Mesothelial cell of epicardium (in vitro differentiated cells): ENCODE results near the gene POLR2J2. TPM values are rescaled to one million over a fixed set of nuclear protein-coding genes. Genes with fewer than 3 reads are reported as not detected.
A peak's percentile ranks its signal among the peaks of the same experiment; 100 is the strongest.
"Not testable (repeated sequence)": the region's sequence is repeated elsewhere in the genome, so short reads cannot be mapped to it uniquely, and the experiment has no call there.

ENCODE experiments used
- DNase-seq, 2 experiments: peaks; one replicate each; pipeline ENCODE4 v3.0.0; 2021; ENCODE audit warnings: low spot score in 2 of 2; ENCODE audit not compliant: unreplicated experiment in 2 of 2
- H3K27ac Mint-ChIP-seq: 2 replicates; pipeline ENCODE4 v1.8.0; 2021; ENCODE audit warnings: mixed read lengths
- H3K27me3 Mint-ChIP-seq: 2 replicates; pipeline ENCODE4 v1.8.0; 2021; ENCODE audit warnings: low read depth, mixed read lengths
- H3K36me3 Mint-ChIP-seq: 2 replicates; pipeline ENCODE4 v1.8.0; 2021; ENCODE audit warnings: mixed read lengths
- H3K4me1 Mint-ChIP-seq: 2 replicates; pipeline ENCODE4 v1.8.0; 2021; ENCODE audit warnings: mixed read lengths
- H3K4me3 Mint-ChIP-seq: 2 replicates; pipeline ENCODE4 v1.8.0; 2021; ENCODE audit warnings: mild to moderate bottlenecking, moderate library complexity, mixed read lengths
- H3K9me3 Mint-ChIP-seq: 2 replicates; pipeline ENCODE4 v1.8.0; 2021; ENCODE audit warnings: mixed read lengths
- total RNA-seq: library from RNA; stranded (reverse); gene quantifications from 3 replicates; pipeline ENCODE4 v1.2.1, GENCODE V29; 2021

Gene POLR2J2
- total RNA-seq, 1 donor from 2014 or later: 10.3 TPM

GRCh38 chr7:102638848-102639247 lies 32.6 kb downstream of the POLR2J2 start:
- H3K4me3 Mint-ChIP-seq, H3K9me3 Mint-ChIP-seq, DNase-seq, H3K4me1 Mint-ChIP-seq, H3K27me3 Mint-ChIP-seq, H3K36me3 Mint-ChIP-seq, H3K27ac Mint-ChIP-seq: not testable (repeated sequence)

DNA sequence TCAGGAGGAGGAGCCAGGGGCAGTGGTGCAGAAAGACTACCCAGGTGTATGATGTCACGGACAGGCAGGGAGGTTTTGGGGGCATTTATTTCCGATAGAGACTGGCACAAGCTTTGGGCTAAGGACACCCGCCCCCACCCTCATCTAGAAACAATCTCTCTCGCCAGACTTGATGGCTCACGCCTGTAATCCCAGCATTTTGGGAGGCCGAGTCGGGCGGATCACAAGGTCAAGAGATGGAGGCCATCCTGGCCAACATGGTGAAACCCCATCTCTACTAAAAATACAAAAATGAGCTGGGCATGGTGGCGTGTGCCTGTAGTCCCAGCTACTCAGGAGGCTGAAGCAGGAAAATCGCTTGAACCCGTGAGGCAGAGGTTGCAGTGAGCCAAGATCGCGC lies 34.5 kb downstream of the POLR2J2 start:
- H3K27ac Mint-ChIP-seq, H3K4me1 Mint-ChIP-seq, H3K27me3 Mint-ChIP-seq, H3K36me3 Mint-ChIP-seq, DNase-seq, H3K4me3 Mint-ChIP-seq, H3K9me3 Mint-ChIP-seq: not testable (repeated sequence)

DNA sequence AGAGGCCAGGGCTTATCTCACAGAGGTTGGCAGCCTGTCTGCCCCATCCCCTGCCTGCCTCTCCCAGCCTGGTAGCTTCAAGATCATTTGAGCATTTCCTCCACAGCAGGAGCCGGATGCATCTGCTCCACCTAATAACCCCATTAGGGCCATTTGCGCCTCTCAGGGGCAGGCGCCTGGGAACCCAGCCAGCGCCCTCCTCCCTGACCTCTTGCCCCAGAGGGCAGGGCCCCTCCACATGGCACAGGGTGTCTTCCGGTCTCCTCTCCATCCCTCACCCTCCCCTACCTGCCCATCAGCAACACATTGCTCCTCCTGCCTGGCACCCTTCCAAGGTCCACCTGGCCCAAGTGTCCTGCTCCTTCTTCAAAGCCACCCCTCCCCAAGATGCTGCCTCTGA lies 36.1 kb downstream of the POLR2J2 start:
- not testable (repeated sequence) for H3K36me3 Mint-ChIP-seq, DNase-seq, H3K9me3 Mint-ChIP-seq, H3K27me3 Mint-ChIP-seq, H3K4me3 Mint-ChIP-seq, H3K4me1 Mint-ChIP-seq, H3K27ac Mint-ChIP-seq

DNA sequence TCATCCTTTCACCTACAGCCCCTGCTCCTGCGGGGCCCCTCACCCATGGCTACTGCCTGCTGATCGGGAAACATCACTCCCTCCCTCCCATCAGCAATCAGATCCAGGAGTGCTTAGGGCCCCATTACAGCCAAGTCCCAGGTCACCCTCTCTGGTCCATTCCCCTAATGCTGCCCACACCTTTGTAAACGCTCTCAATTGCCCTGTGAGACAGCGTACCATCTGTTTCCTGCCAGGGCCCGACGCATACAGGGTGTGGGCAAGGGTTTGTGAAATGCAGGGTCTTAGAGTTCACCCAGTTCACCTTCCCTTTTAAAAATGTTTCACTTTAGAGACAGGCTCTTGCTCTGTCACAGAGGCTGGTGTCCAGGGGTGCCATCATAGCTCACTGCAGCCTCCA lies 37.2 kb downstream of the POLR2J2 start:
- not testable (repeated sequence) for H3K9me3 Mint-ChIP-seq, DNase-seq

GRCh38 chr7:102630622-102631021 lies 40.8 kb downstream of the POLR2J2 start:
- not testable (repeated sequence) for H3K27ac Mint-ChIP-seq, H3K4me3 Mint-ChIP-seq, H3K9me3 Mint-ChIP-seq, H3K36me3 Mint-ChIP-seq, H3K4me1 Mint-ChIP-seq, DNase-seq, H3K27me3 Mint-ChIP-seq

More for the DNA sequence above, 37.2 kb downstream of the POLR2J2 start:
- not testable (repeated sequence) for H3K27ac Mint-ChIP-seq, H3K36me3 Mint-ChIP-seq, H3K27me3 Mint-ChIP-seq, H3K4me3 Mint-ChIP-seq, H3K4me1 Mint-ChIP-seq

- H3K27ac Mint-ChIP-seq, H3K4me3 Mint-ChIP-seq, H3K9me3 Mint-ChIP-seq, H3K27me3 Mint-ChIP-seq, DNase-seq, H3K4me1 Mint-ChIP-seq, H3K36me3 Mint-ChIP-seq: not testable (repeated sequence)
These were observed 44.1 kb downstream of the POLR2J2 start for GRCh38 chr7:102627271-102627904.

- H3K27me3 Mint-ChIP-seq, H3K27ac Mint-ChIP-seq: not testable (repeated sequence)
These were observed 53.3 kb downstream of the POLR2J2 start for GRCh38 chr7:102618122-102618521.

DNA sequence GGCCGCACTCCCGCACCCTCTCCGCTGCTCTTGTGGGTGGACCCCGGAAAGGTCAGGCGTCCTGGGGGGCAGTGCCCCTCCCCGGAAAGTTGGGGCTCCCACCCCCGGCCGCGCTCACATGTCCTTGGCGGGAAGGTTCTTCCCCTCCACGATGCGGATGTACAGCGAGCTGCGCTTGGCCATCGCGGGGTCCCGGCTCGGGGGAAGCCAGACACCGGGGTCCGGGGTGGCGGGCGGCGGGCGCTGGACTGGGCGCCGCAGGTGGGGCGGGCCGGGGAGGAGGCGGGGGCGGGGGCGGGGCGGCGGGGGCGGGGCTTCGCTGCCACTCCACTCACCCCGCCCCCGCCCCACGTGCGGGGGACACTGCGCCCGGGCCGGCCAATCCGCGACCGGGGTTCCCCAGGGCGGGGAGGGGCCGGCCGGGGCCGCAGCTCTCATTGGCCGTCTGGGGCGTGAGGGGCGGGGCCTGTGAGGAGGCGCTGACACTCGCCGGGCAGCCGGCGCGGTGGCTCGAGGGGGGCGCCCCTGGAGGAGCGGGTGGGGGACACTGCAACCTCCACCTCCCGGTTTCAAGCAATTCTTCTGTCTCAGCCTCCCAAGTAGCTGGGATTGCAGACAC lies 54.8 kb downstream of the POLR2J2 start, which contains the start of gene RASA4:
TSS of gene RASA4 (minus strand) at position 250 of the 619 bp plus-strand sequence. CDS start at position 183, 67 bp downstream.
- H3K36me3 Mint-ChIP-seq, H3K27me3 Mint-ChIP-seq, H3K4me3 Mint-ChIP-seq, H3K4me1 Mint-ChIP-seq, H3K27ac Mint-ChIP-seq, H3K9me3 Mint-ChIP-seq: not testable (repeated sequence)
- DNase-seq: peak in 1 of 2 experiments; percentile 22

More at GRCh38 chr7:102618122-102618521, 53.3 kb downstream of the POLR2J2 start:
- not testable (repeated sequence) for H3K9me3 Mint-ChIP-seq, H3K36me3 Mint-ChIP-seq, DNase-seq, H3K4me1 Mint-ChIP-seq, H3K4me3 Mint-ChIP-seq

Other genes starting within 250 kb of the POLR2J2 start
- gene ORAI2, start 238.1 kb downstream of the POLR2J2 start, total RNA-seq: 27.3 to 27.9 TPM (median 27.5 TPM) in 3 replicates
- gene ALKBH4, start 206.8 kb downstream of the POLR2J2 start, total RNA-seq: 14.9 to 19.4 TPM (median 18.6 TPM) in 3 replicates
- gene LRWD1, start 206.7 kb downstream of the POLR2J2 start, total RNA-seq: 19.2 to 21.1 TPM (median 19.2 TPM) in 3 replicates
- gene POLR2J, start 192.7 kb downstream of the POLR2J2 start, total RNA-seq: 37.1 to 40.3 TPM (median 37.9 TPM) in 3 replicates
- gene RASA4B, start 153.9 kb downstream of the POLR2J2 start, total RNA-seq: 6.5 to 8.4 TPM (median 8.2 TPM) in 3 replicates
- gene UPK3BL2, start 128.0 kb downstream of the POLR2J2 start, total RNA-seq: 9.4 to 12.1 TPM (median 10.3 TPM) in 3 replicates
- gene SPDYE2, start 120.4 kb downstream of the POLR2J2 start, total RNA-seq: 0.13 TPM in 1 of 3 replicates, not detected in the others
- gene POLR2J3, start 99.1 kb downstream of the POLR2J2 start, total RNA-seq: 25.7 to 31.6 TPM (median 31.2 TPM) in 3 replicates
- 26.7 to 32.6 TPM (median 32.1 TPM) in 3 replicates for gene RASA4, start 54.9 kb downstream of the POLR2J2 start, total RNA-seq
- 18.3 to 26.8 TPM (median 26.6 TPM) in 3 replicates for gene UPK3BL1, start 28.9 kb downstream of the POLR2J2 start, total RNA-seq
- gene SPDYE2B, start 21.3 kb downstream of the POLR2J2 start, total RNA-seq: not detected in 3 replicates
- 11.1 to 12.4 TPM (median 11.6 TPM) in 3 replicates for gene FAM185A, start 77.3 kb upstream of the POLR2J2 start, total RNA-seq
- 42.0 to 45.5 TPM (median 43.1 TPM) in 3 replicates for gene LRRC17, start 241.3 kb upstream of the POLR2J2 start, total RNA-seq